SK-N-SH (cell line): ENCODE results near the gene ZNF507. TPM values are rescaled to one million over a fixed set of nuclear protein-coding genes. Genes with fewer than 3 reads are reported as not detected.

ENCODE experiments used
- CTCF ChIA-PET: fragments of 300-600, 350-600 bp; formaldehyde crosslinking; extraction: SDS; loops from one replicate; lab custom pipeline; 2021; lab: Yijun Ruan, JAX
- POLR2A ChIA-PET: fragments of 350-600 bp; sonication (Branson Sonifier 250); formaldehyde crosslinking; extraction: SDS; loops from one replicate; lab custom pipeline; 2020; ENCODE audit warnings: antibody characterized with exemption, inconsistent platforms; lab: Yijun Ruan, JAX
- DNase-seq: peaks from one replicate; pipeline ENCODE4 v3.0.0; 2012
- H2AFZ ChIP-seq: fragments of 200-600 bp; sonication (generic); 2 replicates; pipeline ENCODE4 v1.8.1; 2016; ENCODE audit warnings: antibody characterized with exemption, mild to moderate bottlenecking, low read depth
- H3F3A ChIP-seq: fragments of 200-600 bp; sonication (generic); replicated peaks from 2 replicates; pipeline ENCODE3; 2016; ENCODE audit warnings: antibody characterized with exemption, mild to moderate bottlenecking; ENCODE audit not compliant: insufficient read depth
- H3K27ac ChIP-seq, 2 experiments: fragments of 200-500 bp in 1 of 2; fragments of 200-600 bp in 1 of 2; sonication (Bioruptor generic) in 1 of 2; sonication (generic), shearing (Covaris generic) in 1 of 2; 2 replicates each; pipeline versions ENCODE4 v1.5.1 to v1.6.1; 2014 to 2016; ENCODE audit warnings: low read depth in 2 of 2, inconsistent platforms in 1 of 2, low read length in 1 of 2, mild to moderate bottlenecking in 1 of 2, mixed read lengths in 1 of 2
- H3K27me3 ChIP-seq: fragments of 200-600 bp; sonication (generic), shearing (Covaris generic); 2 replicates; pipeline ENCODE4 v1.6.1; 2016; ENCODE audit warnings: mixed run types; ENCODE audit not compliant: insufficient read depth
- H3K36me3 ChIP-seq, 2 experiments: fragments of 200-500 bp in 1 of 2; fragments of 200-600 bp in 1 of 2; sonication (Bioruptor generic) in 1 of 2; sonication (generic) in 1 of 2; replicated peaks in 1 of 2; 2 replicates each; pipeline versions ENCODE3 to v1.5.1; 2014 to 2016; ENCODE audit warnings: low read length in 1 of 2, mild to moderate bottlenecking in 1 of 2; ENCODE audit not compliant: insufficient read depth in 2 of 2, control insufficient read depth in 1 of 2
- H3K4me1 ChIP-seq, 2 experiments: fragments of 200-500 bp in 1 of 2; fragments of 200-600 bp in 1 of 2; sonication (Bioruptor generic) in 1 of 2; sonication (generic), shearing (Covaris generic) in 1 of 2; 2 replicates each; pipeline versions ENCODE4 v1.5.1 to v1.6.1; 2014 to 2016; ENCODE audit warnings: low read depth in 1 of 2, low read length in 1 of 2, mixed run types in 1 of 2; ENCODE audit not compliant: insufficient read depth in 2 of 2, control insufficient read depth in 1 of 2
- H3K4me2 ChIP-seq: fragments of 200-600 bp; sonication (generic), shearing (Covaris generic); 2 replicates; pipeline ENCODE4 v1.6.1; 2017; ENCODE audit warnings: mixed run types
- H3K4me3 ChIP-seq, 2 experiments: fragments of 200-500 bp in 1 of 2; fragments of 200-600 bp in 1 of 2; sonication (Bioruptor generic) in 1 of 2; sonication (generic), shearing (Covaris generic) in 1 of 2; 2 replicates each; pipeline versions ENCODE4 v1.5.1 to v1.8.1; 2014 to 2016; ENCODE audit warnings: low read depth in 2 of 2, inconsistent platforms in 1 of 2, low read length in 1 of 2, mild to moderate bottlenecking in 1 of 2, mixed read lengths in 1 of 2, moderate library complexity in 1 of 2
- H3K79me2 ChIP-seq: fragments of 200-600 bp; sonication (generic); 2 replicates; pipeline ENCODE4 v1.8.1; 2017; ENCODE audit warnings: mild to moderate bottlenecking; ENCODE audit not compliant: insufficient read depth
- H3K9ac ChIP-seq: fragments of 200-600 bp; sonication (generic); 2 replicates; pipeline ENCODE4 v1.6.1; 2017; ENCODE audit warnings: mixed run types
- H3K9me2 ChIP-seq: fragments of 200-600 bp; sonication (generic); 2 replicates; pipeline ENCODE4 v1.6.1; 2017; ENCODE audit warnings: mixed run types
- H3K9me3 ChIP-seq: fragments of 200-600 bp; sonication (generic); 2 replicates; pipeline ENCODE4 v1.6.1; 2017; ENCODE audit warnings: mixed run types, mild to moderate bottlenecking, moderate library complexity
- H4K20me1 ChIP-seq: fragments of 200-600 bp; sonication (generic); 2 replicates; pipeline ENCODE4 v1.6.1; 2017; ENCODE audit warnings: mild to moderate bottlenecking, mixed run types; ENCODE audit not compliant: insufficient read depth
- ELF1 ChIP-seq: IDR thresholded peaks from 2 replicates; pipeline ENCODE4 v1.4.0; 2012
- EZH2phosphoT487 ChIP-seq: fragments of 200-600 bp; sonication (generic); IDR thresholded peaks from 2 replicates; pipeline ENCODE4 v1.6.1; 2017; ENCODE audit warnings: low read depth, mixed run types, mild to moderate bottlenecking, antibody characterized with exemption, moderate library complexity, borderline replicate concordance
- FOSL2 ChIP-seq: IDR thresholded peaks from 2 replicates; pipeline ENCODE4 v1.4.0; 2012; ENCODE audit warnings: low read depth, mild to moderate bottlenecking, moderate library complexity, borderline replicate concordance
- FOXJ3 ChIP-seq: sonication (generic); formaldehyde crosslinking; IDR thresholded peaks from 2 replicates; pipeline ENCODE4 v1.5.1; 2020; ENCODE audit warnings: mild to moderate bottlenecking, missing genetic modification reagents
- GABPA ChIP-seq: IDR thresholded peaks from 2 replicates; pipeline ENCODE4 v1.4.0; 2012; ENCODE audit warnings: low read depth, mild to moderate bottlenecking
- GATA2 ChIP-seq: sonication (generic); formaldehyde crosslinking; IDR thresholded peaks from 2 replicates; pipeline ENCODE4 v1.5.0; 2020; ENCODE audit warnings: mild to moderate bottlenecking, missing genetic modification reagents
- MEF2A ChIP-seq: IDR thresholded peaks from 2 replicates; pipeline ENCODE4 v1.4.0; 2012; ENCODE audit warnings: low read depth, borderline replicate concordance
- MXI1 ChIP-seq: IDR thresholded peaks from 2 replicates; pipeline ENCODE4 v1.6.1; 2012; ENCODE audit warnings: mild to moderate bottlenecking, low read depth, low read length, improper control_type of control experiment
- NRF1 ChIP-seq: IDR thresholded peaks from 2 replicates; pipeline ENCODE4 v1.6.1; 2012; ENCODE audit warnings: low read depth, mild to moderate bottlenecking, low read length
- PBX3 ChIP-seq: IDR thresholded peaks from 2 replicates; pipeline ENCODE4; 2012
- POLR2AphosphoS5 ChIP-seq: IDR thresholded peaks from 2 replicates; pipeline ENCODE4 v1.6.1; 2012; ENCODE audit warnings: low read depth, low read length
- RAD21 ChIP-seq: IDR thresholded peaks from 2 replicates; pipeline ENCODE4 v1.6.1; 2012; ENCODE audit warnings: mild to moderate bottlenecking, low read length
- RXRA ChIP-seq: IDR thresholded peaks from 2 replicates; pipeline ENCODE4 v1.4.0; 2012; ENCODE audit warnings: low read depth, mild to moderate bottlenecking, borderline replicate concordance
- SIN3A ChIP-seq: IDR thresholded peaks from 2 replicates; pipeline ENCODE4 v1.6.1; 2012; ENCODE audit warnings: low read depth, mild to moderate bottlenecking, low read length, moderate library complexity, borderline replicate concordance
- TCF12 ChIP-seq: IDR thresholded peaks from 2 replicates; pipeline ENCODE4 v1.4.0; 2012
- YY1 ChIP-seq: IDR thresholded peaks from 2 replicates; pipeline ENCODE4 v1.4.0; 2012; ENCODE audit warnings: low read depth, mild to moderate bottlenecking
- ZBTB33 ChIP-seq: IDR thresholded peaks from 2 replicates; pipeline ENCODE4 v1.4.0; 2012; ENCODE audit warnings: low read depth, borderline replicate concordance
- WGBS: methylation state at CpG from one replicate; pipeline ENCODE4 v1.1.6; 2017; ENCODE audit warnings: low lambda C conversion rate; 5-methylcytosine and 5-hydroxymethylcytosine counted together
- polyA plus RNA-seq, 3 experiments: library from polyadenylated mRNA; depleted of rRNA; stranded (reverse); fragments of >200 nt; gene quantifications; 2 replicates each; pipeline ENCODE4 v1.2.3, GENCODE V29; 2012
- TF ChIP-seq, protein P1 (sequence below): IDR thresholded peaks from 2 replicates; pipeline ENCODE4 v1.4.0; 2012; ENCODE audit warnings: low read depth
- TF ChIP-seq, protein P2 (sequence below): IDR thresholded peaks from 2 replicates; pipeline ENCODE4 v1.4.0; 2012; ENCODE audit warnings: low read depth, borderline replicate concordance
- TF ChIP-seq, protein P3 (sequence below): fragments of 150-350 bp; IDR thresholded peaks from 2 replicates; pipeline ENCODE4 v1.6.1; 2017; ENCODE audit warnings: antibody characterized with exemption, low read length, low read depth, borderline replicate concordance

The ZNF507 gene
- polyA plus RNA-seq, 1 of the 3 experiments (the other 2 are of a cell fraction), result 6.8 TPM

DNA sequence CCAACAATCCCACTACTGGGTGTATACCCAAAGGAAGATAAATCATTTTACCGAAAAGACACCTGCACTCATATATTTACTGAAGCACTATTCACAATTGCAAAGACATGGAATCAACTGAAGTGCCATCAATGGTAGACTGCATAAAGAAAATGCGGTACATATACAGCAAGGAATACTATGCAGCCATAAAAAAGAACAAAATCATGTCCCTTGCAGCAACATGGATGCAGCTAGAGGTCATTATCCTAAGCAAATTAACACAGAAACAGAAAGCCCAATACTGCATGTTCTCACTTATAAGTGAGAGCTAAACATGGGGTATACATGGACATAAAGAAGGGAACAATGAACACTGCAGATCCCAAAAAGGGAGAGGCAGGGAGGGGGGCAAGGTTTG lies 2.7 kb upstream of the ZNF507 start (continued):
- TF ChIP-seq EZH2phosphoT487, result no peak

GRCh38 chr19:32343550-32344262 lies 1.7 kb upstream of the ZNF507 start:
- Histone ChIP-seq H3K9me3 (no peaks in the 10 kb centered on the region), H3K36me3 (peaks cover 16 to 17% of the 10 kb centered on the region in 2 experiments), H3K9me2 (no peaks in the 10 kb centered on the region), H3K4me1 (peaks cover 5 to 7% of the 10 kb centered on the region in 2 experiments; a peak in 2 of 4 replicates), H3K4me3 (no peak overlapping the region), H4K20me1 (no peaks in the 10 kb centered on the region), H3K27me3 (no peaks in the 10 kb centered on the region), H3K27ac (no peak overlapping the region), H3F3A (peaks cover 5% of the 10 kb centered on the region), H2AFZ (no peak overlapping the region), H3K79me2 (peaks cover 33% of the 10 kb centered on the region), H3K4me2 (no peak overlapping the region), H3K9ac (no peak overlapping the region)
- 63% methylated on average over 11 of the region's 11 CpGs for WGBS
- DNase-seq, result no peak
- ChIA-PET CTCF (interaction anchor here (4.2 kb wide), 1 partner anchor 14 kb away, joined by 20 read pairs; no protein-coding TSS in a partner anchor), POLR2A (no interaction called here)
- TF ChIP-seq RXRA (no peak), PBX3 (no peak), FOXJ3 (CRISPR knock-in tag) (no peak), MEF2A (no peak), GABPA (no peak), FOSL2 (no peak), RAD21 (no peak), EZH2phosphoT487 (no peak), NRF1 (no peak)
- TF ChIP-seq, protein P1, sequence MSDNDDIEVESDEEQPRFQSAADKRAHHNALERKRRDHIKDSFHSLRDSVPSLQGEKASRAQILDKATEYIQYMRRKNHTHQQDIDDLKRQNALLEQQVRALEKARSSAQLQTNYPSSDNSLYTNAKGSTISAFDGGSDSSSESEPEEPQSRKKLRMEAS, result no peak

GRCh38 chr19:32346901-32347300 lies 1.5 kb downstream of the ZNF507 start:
- peaks cover 11 to 13% of the 10 kb centered on the region in 2 experiments for H3K4me1 ChIP-seq
- POLR2A ChIA-PET, result interaction anchor here (0.6 kb wide), 1 partner anchor 126 kb away, joined by 3 read pairs; no protein-coding TSS in a partner anchor
- H3K9ac ChIP-seq, result peak overlapping the region; percentile 88; the same call in 1 of the 2 replicates
- peaks cover 49% of the 10 kb centered on the region for H3K79me2 ChIP-seq
- DNase-seq, result no peak
- 79% methylated on average over 3 of the region's 3 CpGs for WGBS
- peak overlapping the region; percentile 84 to 99 for H3K4me3 ChIP-seq
- H2AFZ ChIP-seq, result no peak overlapping the region
- peaks cover 18% of the 10 kb centered on the region for H3F3A ChIP-seq
- peaks cover 37 to 38% of the 10 kb centered on the region in 2 experiments for H3K36me3 ChIP-seq
- no peaks in the 10 kb centered on the region for H3K9me2 ChIP-seq
- H3K4me2 ChIP-seq, result peak overlapping the region; percentile 83
- H3K27me3 ChIP-seq, result no peaks in the 10 kb centered on the region
- no peak overlapping the region; a peak in 1 of 4 replicates for H3K27ac ChIP-seq
- peaks cover 20% of the 10 kb centered on the region for H4K20me1 ChIP-seq
- no peaks in the 10 kb centered on the region for H3K9me3 ChIP-seq
- CTCF ChIA-PET, result interaction anchor here (4.2 kb wide), 1 partner anchor 11 kb away, joined by 20 read pairs; no protein-coding TSS in a partner anchor
- TF ChIP-seq YY1 (no peak), MXI1 (no peak), FOXJ3 (CRISPR knock-in tag) (no peak), RXRA (no peak), POLR2AphosphoS5 (no peak), TCF12 (no peak), GATA2 (CRISPR knock-in tag) (no peak), SIN3A (no peak), ZBTB33 (no peak), ELF1 (no peak)
- TF ChIP-seq, protein P2, sequence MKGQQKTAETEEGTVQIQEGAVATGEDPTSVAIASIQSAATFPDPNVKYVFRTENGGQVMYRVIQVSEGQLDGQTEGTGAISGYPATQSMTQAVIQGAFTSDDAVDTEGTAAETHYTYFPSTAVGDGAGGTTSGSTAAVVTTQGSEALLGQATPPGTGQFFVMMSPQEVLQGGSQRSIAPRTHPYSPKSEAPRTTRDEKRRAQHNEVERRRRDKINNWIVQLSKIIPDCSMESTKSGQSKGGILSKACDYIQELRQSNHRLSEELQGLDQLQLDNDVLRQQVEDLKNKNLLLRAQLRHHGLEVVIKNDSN, result no peak
- TF ChIP-seq, protein P3, sequence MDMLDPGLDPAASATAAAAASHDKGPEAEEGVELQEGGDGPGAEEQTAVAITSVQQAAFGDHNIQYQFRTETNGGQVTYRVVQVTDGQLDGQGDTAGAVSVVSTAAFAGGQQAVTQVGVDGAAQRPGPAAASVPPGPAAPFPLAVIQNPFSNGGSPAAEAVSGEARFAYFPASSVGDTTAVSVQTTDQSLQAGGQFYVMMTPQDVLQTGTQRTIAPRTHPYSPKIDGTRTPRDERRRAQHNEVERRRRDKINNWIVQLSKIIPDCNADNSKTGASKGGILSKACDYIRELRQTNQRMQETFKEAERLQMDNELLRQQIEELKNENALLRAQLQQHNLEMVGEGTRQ, result no peak
